GM12878 (cell line): Measurements from ENCODE around the gene ETFRF1. TPM values are rescaled to one million over a fixed set of nuclear protein-coding genes. Genes with fewer than 3 reads are reported as not detected.

Experiments used
- FOXK2 ChIP-seq: fragments of 450-650 bp; IDR thresholded peaks from 2 replicates; pipeline ENCODE4 v1.6.1; 2017; ENCODE audit warnings: mild to moderate bottlenecking, moderate library complexity
- HCFC1 ChIP-seq: fragments of 150-350 bp; IDR thresholded peaks from 2 replicates; pipeline ENCODE4 v1.6.1; 2014; ENCODE audit warnings: low read length
- MEF2A ChIP-seq: IDR thresholded peaks from 2 replicates; pipeline ENCODE4 v1.6.1; 2011; ENCODE audit warnings: low read depth, mild to moderate bottlenecking, low read length, moderate library complexity; ENCODE audit not compliant: insufficient read depth
- MXI1 ChIP-seq: fragments of 150-350 bp; IDR thresholded peaks from 2 replicates; pipeline ENCODE4 v1.6.1; 2011; ENCODE audit warnings: low read depth, mild to moderate bottlenecking, inconsistent platforms, low read length, improper control_type of control experiment
- MYB ChIP-seq: fragments of 150-350 bp; IDR thresholded peaks from 2 replicates; pipeline ENCODE4 v1.6.1; 2014; ENCODE audit warnings: mild to moderate bottlenecking, low read depth, low read length, borderline replicate concordance
- NKRF ChIP-seq: fragments of 450-650 bp; conservative IDR thresholded peaks from 2 replicates; pipeline ENCODE4 v1.6.1; 2017; ENCODE audit warnings: mild to moderate bottlenecking, moderate library complexity
- NR2C1 ChIP-seq: fragments of 450-650 bp; IDR thresholded peaks from 2 replicates; pipeline ENCODE4 v1.6.1; 2017; ENCODE audit warnings: antibody characterized with exemption, mild to moderate bottlenecking, moderate library complexity
- NR2C2 ChIP-seq: IDR thresholded peaks from 2 replicates; pipeline ENCODE4 v1.6.1; 2011; ENCODE audit warnings: borderline replicate concordance, low read depth; ENCODE audit not compliant: control insufficient read depth, insufficient read length
- PRDM15 ChIP-seq: fragments of 450-650 bp; formaldehyde crosslinking; IDR thresholded peaks from 2 replicates; pipeline ENCODE4 v1.4.0; 2020; ENCODE audit warnings: mild to moderate bottlenecking, moderate library complexity
- RAD21 ChIP-seq: IDR thresholded peaks from 2 replicates; pipeline ENCODE4 v1.6.1; 2011; ENCODE audit warnings: mild to moderate bottlenecking, low read depth, low read length, moderate library complexity; ENCODE audit not compliant: insufficient read depth
- RB1 ChIP-seq: fragments of 450-650 bp; formaldehyde crosslinking; IDR thresholded peaks from 2 replicates; pipeline ENCODE4 v1.6.1; 2017; ENCODE audit warnings: mild to moderate bottlenecking, borderline replicate concordance
- RBBP5 ChIP-seq: fragments of 200-600 bp; sonication (generic); conservative IDR thresholded peaks from 2 replicates; pipeline ENCODE4 v1.6.1; 2016
- SIX5 ChIP-seq: IDR thresholded peaks from 2 replicates; pipeline ENCODE4 v1.6.1; 2011; ENCODE audit warnings: mild to moderate bottlenecking, low read depth, low read length, moderate library complexity; ENCODE audit not compliant: severe bottlenecking
- SMC3 ChIP-seq: IDR thresholded peaks from 2 replicates; pipeline ENCODE4 v1.6.1; 2011; ENCODE audit warnings: low read length, improper control_type of control experiment, borderline replicate concordance
- STAT1 ChIP-seq: fragments of 450-650 bp; conservative IDR thresholded peaks from 2 replicates; pipeline ENCODE4 v1.6.1; 2014; ENCODE audit warnings: antibody characterized with exemption, mild to moderate bottlenecking
- TCF12 ChIP-seq: IDR thresholded peaks from 2 replicates; pipeline ENCODE4 v1.6.1; 2011; ENCODE audit warnings: low read depth, mild to moderate bottlenecking, low read length
- TCF3 ChIP-seq: IDR thresholded peaks from 2 replicates; pipeline ENCODE4 v1.6.1; 2012; ENCODE audit warnings: low read depth, mild to moderate bottlenecking, low read length, borderline replicate concordance; ENCODE audit not compliant: insufficient read depth
- YBX1 ChIP-seq: fragments of 450-650 bp; IDR thresholded peaks from 2 replicates; pipeline ENCODE4 v1.6.1; 2016; ENCODE audit warnings: antibody characterized with exemption
- ZNF592 ChIP-seq: fragments of 450-650 bp; IDR thresholded peaks from 2 replicates; pipeline ENCODE4 v1.6.1; 2017; ENCODE audit warnings: mild to moderate bottlenecking, moderate library complexity
- polyA plus RNA-seq, 11 experiments: library from polyadenylated mRNA; depleted of rRNA in 4 of 11; unstranded in 6 of 11; stranded (reverse) in 5 of 11; fragments of >200 nt; fragmentation: Nextera tagmentation in 4 of 11; fragmentation: Illumina TruSeq in 1 of 11; extraction: Ambion mirVana in 4 of 11; extraction: Trizol in 1 of 11; gene quantifications; 1 replicate in 1 of 11; 2 replicates in 10 of 11; pipeline versions ENCODE4 v1.2.1 to v1.2.3, GENCODE V29; 2011 to 2016; ENCODE audit warnings: inconsistent platforms in 2 of 11, missing spikeins in 2 of 11, low read depth in 1 of 11
- total RNA-seq, 4 experiments: library from RNA; depleted of rRNA in 3 of 4; stranded (reverse); fragments of >200 nt in 3 of 4; fragmentation: Illumina TruSeq in 1 of 4; extraction: Trizol in 1 of 4; gene quantifications; 2 replicates each; pipeline versions ENCODE4 v1.2.1 to v1.2.3, GENCODE V29; 2013 to 2021

The ETFRF1 gene
- total and polyA plus RNA-seq, 10 of the 15 experiments (the other 5 are each of a cell fraction or from before 2014, with no cell fraction given) = 9.9 to 59.6 (median 26.2) TPM

GRCh38 chr12:25250744-25251730, 56.0 kb downstream of the ETFRF1 start, which contains the start of gene KRAS (continued):
- TF ChIP-seq PRDM15 (CRISPR knock-in tag) (no peak), RB1 (peak; percentile 26; the same call in 1 of the 2 replicates), ZNF592 (0 out of 2 replicates have a peak, but pooled peaks have one; percentile 8), FOXK2 (no peak; the same call in 1 of the 2 replicates), NR2C2 (peak; percentile 79), MEF2A (0 out of 2 replicates have a peak, but pooled peaks have one; percentile 37), RBBP5 (0 out of 2 replicates have a peak, but pooled peaks have one; percentile 53), MYB (no peak), NKRF (peak; percentile 66), TCF3 (no peak), RAD21 (no peak), STAT1 (peak; percentile 83; the same call in 1 of the 2 replicates), YBX1 (no peak), SMC3 (no peak), MXI1 (0 out of 2 replicates have a peak, but pooled peaks have one; percentile 8), NR2C1 (no peak), HCFC1 (peak; percentile 58), TCF12 (0 out of 2 replicates have a peak, but pooled peaks have one; percentile 47), SIX5 (no peak)
